Mucosa of stomach (tissue), 1 donor: ENCODE measurements around the gene NCKAP5L.

ENCODE experiments used
- H3K27me3 ChIP-seq: one replicate; pipeline ENCODE4 v1.7.0; 2013; ENCODE audit warnings: mild to moderate bottlenecking, low read length; ENCODE audit not compliant: control insufficient read depth, insufficient read depth
- H3K36me3 ChIP-seq: one replicate; pipeline ENCODE4 v1.7.0; 2013; ENCODE audit warnings: low read length; ENCODE audit not compliant: control insufficient read depth, insufficient read depth
- H3K4me1 ChIP-seq: one replicate; pipeline ENCODE4 v1.7.0; 2013; ENCODE audit warnings: mild to moderate bottlenecking, low read length; ENCODE audit not compliant: control insufficient read depth, insufficient read depth
- H3K4me3 ChIP-seq: one replicate; pipeline ENCODE4 v1.7.0; 2013; ENCODE audit warnings: low read length
- H3K9ac ChIP-seq: one replicate; pipeline ENCODE4 v1.7.0; 2013; ENCODE audit warnings: mild to moderate bottlenecking, low read length, moderate library complexity
- H3K9me3 ChIP-seq: one replicate; pipeline ENCODE4 v1.7.0; 2013; ENCODE audit warnings: mild to moderate bottlenecking, low read length, moderate library complexity; ENCODE audit not compliant: control insufficient read depth
- donor health status: Pancreatic carcinoma.

Gene NCKAP5L

DNA sequence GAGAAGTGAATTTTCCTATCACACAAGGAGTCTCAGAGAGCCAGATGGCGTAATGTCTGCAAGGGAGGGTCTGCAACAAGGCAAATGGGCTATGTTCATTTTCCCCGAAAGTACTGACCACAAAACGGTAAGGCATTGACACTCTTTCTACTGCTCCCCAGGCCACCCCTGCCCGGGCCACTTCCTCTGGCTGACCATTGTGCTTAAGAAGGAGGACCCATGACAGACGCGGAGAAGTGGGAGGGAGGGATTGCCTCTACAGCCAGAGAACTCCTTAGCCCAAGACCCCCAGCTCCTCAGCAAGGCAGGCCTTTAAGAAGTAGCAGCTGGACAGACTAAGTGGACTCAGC, 1.2 kb downstream of the NCKAP5L start:
- Histone ChIP-seq H3K9ac (peak overlapping the region; percentile 68), H3K9me3 (no peaks in the 10 kb centered on the region), H3K27me3 (no peaks in the 10 kb centered on the region)

GRCh38 chr12:49825971-49826421, 2.2 kb downstream of the NCKAP5L start:
- Histone ChIP-seq H3K4me1 (peaks cover 11% of the 10 kb centered on the region), H3K36me3 (no peaks in the 10 kb centered on the region), H3K9me3 (no peaks in the 10 kb centered on the region), H3K4me3 (no peak overlapping the region), H3K27me3 (no peaks in the 10 kb centered on the region), H3K9ac (no peak overlapping the region)

More for the DNA sequence above, 1.2 kb downstream of the NCKAP5L start:
- Histone ChIP-seq H3K36me3 (no peaks in the 10 kb centered on the region), H3K4me3 (no peak overlapping the region), H3K4me1 (peaks cover 11% of the 10 kb centered on the region)

GRCh38 chr12:49825360-49825970, 2.7 kb downstream of the NCKAP5L start:
- Histone ChIP-seq H3K27me3 (no peaks in the 10 kb centered on the region), H3K9ac (no peak overlapping the region), H3K4me3 (no peak overlapping the region), H3K9me3 (no peaks in the 10 kb centered on the region), H3K4me1 (peaks cover 11% of the 10 kb centered on the region), H3K36me3 (no peaks in the 10 kb centered on the region)

GRCh38 chr12:49824895-49825294, 3.3 kb downstream of the NCKAP5L start:
- Histone ChIP-seq H3K4me3 (no peak overlapping the region), H3K36me3 (no peaks in the 10 kb centered on the region), H3K27me3 (no peaks in the 10 kb centered on the region), H3K4me1 (peaks cover 11% of the 10 kb centered on the region), H3K9me3 (no peaks in the 10 kb centered on the region), H3K9ac (no peak overlapping the region)

DNA sequence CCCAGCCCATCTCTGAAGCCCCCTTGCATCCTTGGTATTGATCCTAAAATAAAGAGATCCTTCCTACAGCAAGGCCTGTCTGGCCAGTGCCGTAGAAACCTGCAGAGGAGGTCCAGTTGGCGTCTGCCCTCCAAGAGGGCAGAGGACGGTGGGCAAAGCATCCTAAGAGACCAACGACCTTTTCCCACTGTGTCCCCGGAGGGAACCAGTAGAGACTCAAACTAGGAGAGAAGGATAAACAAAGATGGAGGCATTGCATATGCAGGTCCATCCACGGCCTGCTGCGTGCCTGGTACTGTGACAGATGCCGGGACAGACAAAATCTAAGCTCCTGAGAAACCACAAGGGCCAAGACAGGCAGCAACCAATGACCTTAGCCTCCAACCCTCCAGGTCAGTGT, 3.8 kb downstream of the NCKAP5L start:
- no peaks in the 10 kb centered on the region for H3K36me3 ChIP-seq
- peaks cover 11% of the 10 kb centered on the region for H3K4me1 ChIP-seq
- no peaks in the 10 kb centered on the region for H3K9me3 ChIP-seq
- no peak overlapping the region for H3K9ac ChIP-seq
- no peaks in the 10 kb centered on the region for H3K27me3 ChIP-seq
- H3K4me3 ChIP-seq, result no peak overlapping the region

DNA sequence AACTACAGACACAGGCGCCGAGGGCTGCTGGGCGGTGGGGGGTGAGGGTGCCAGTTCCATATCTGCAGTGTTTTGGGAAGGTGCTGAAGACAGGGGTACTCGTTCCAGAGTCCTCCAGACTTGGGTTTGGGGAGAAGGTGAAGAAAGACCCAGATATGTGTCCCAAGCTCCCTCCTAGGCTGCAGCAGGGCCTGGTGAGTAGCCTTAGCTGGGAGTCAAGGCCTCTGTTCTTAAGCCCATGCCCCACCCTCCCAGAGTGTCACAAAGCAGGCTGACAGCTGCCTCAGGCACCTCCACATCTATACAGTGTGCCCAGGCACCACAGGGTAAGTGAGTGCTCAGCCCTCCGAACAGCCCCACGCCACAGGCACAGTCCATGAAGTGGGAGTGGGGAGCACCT, 4.3 kb downstream of the NCKAP5L start:
- no peak overlapping the region for H3K4me3 ChIP-seq
- H3K9ac ChIP-seq, result no peak overlapping the region
- H3K27me3 ChIP-seq, result no peaks in the 10 kb centered on the region
- peaks cover 7% of the 10 kb centered on the region for H3K4me1 ChIP-seq
- no peaks in the 10 kb centered on the region for H3K36me3 ChIP-seq
- no peaks in the 10 kb centered on the region for H3K9me3 ChIP-seq

DNA sequence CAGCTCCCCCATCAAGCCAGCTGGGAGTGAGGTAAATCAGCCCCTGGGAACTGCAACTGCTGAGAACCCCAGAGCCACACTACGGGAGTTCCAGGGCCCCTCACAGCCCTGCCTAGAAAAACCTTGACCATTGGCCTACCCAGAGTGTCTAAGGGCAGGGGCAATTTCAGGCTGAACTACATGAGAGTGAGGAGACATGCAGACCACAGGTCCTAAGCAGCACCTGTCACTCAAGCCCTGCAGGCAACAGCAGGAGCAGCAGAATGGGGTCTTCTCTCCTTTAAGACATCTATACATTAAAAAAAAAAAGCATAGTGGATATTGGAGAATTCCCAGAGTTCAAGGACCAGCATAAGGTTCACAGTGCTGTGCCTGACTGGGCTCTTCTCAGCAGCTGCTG, 4.9 kb downstream of the NCKAP5L start:
- H3K9ac ChIP-seq, result no peak overlapping the region
- no peaks in the 10 kb centered on the region for H3K36me3 ChIP-seq
- peaks cover 5% of the 10 kb centered on the region for H3K4me1 ChIP-seq
- no peaks in the 10 kb centered on the region for H3K9me3 ChIP-seq
- H3K4me3 ChIP-seq, result no peak overlapping the region
- no peaks in the 10 kb centered on the region for H3K27me3 ChIP-seq

GRCh38 chr12:49821373-49822287, 6.6 kb downstream of the NCKAP5L start:
- no peak overlapping the region for H3K4me3 ChIP-seq
- H3K9ac ChIP-seq, result no peak overlapping the region
- peaks cover 5% of the 10 kb centered on the region for H3K4me1 ChIP-seq
- H3K27me3 ChIP-seq, result no peaks in the 10 kb centered on the region
- H3K9me3 ChIP-seq, result no peaks in the 10 kb centered on the region
- H3K36me3 ChIP-seq, result no peaks in the 10 kb centered on the region

DNA sequence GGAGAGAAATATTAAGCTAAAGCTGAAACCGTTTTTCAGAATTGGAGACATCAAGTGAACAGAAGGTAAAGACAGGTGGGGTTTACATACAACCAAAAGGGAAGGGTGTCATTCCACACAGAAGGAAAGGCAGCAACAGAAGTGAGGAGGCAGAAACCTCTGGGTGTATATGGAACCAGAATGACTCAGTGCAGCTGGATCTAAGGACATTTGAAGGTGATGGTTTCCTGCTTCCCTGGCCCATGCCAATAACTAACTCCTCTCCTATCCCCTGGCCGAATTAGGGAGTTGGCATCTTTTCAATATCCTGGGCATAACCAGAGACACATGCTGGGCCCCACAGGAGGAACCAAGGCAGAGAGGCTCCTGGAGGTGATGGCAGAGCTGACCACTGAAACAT, 8.4 kb downstream of the NCKAP5L start:
- no peaks in the 10 kb centered on the region for H3K27me3 ChIP-seq
- no peaks in the 10 kb centered on the region for H3K9me3 ChIP-seq
- H3K36me3 ChIP-seq, result no peaks in the 10 kb centered on the region
- no peaks in the 10 kb centered on the region for H3K4me1 ChIP-seq
- H3K9ac ChIP-seq, result no peak overlapping the region
- H3K4me3 ChIP-seq, result no peak overlapping the region

- H3K9ac ChIP-seq, result no peak overlapping the region
- no peaks in the 10 kb centered on the region for H3K9me3 ChIP-seq
- no peak overlapping the region for H3K4me3 ChIP-seq
- H3K36me3 ChIP-seq, result no peaks in the 10 kb centered on the region
- no peaks in the 10 kb centered on the region for H3K27me3 ChIP-seq
- H3K4me1 ChIP-seq, result no peaks in the 10 kb centered on the region
Observed at GRCh38 chr12:49818241-49818895, 9.8 kb downstream of the NCKAP5L start.

- Histone ChIP-seq H3K4me1 (peaks cover 8% of the 10 kb centered on the region), H3K36me3 (no peaks in the 10 kb centered on the region), H3K4me3 (no peak overlapping the region), H3K9ac (no peak overlapping the region), H3K9me3 (no peaks in the 10 kb centered on the region), H3K27me3 (no peaks in the 10 kb centered on the region)
Observed at GRCh38 chr12:49813131-49813530, 15.1 kb downstream of the NCKAP5L start.

DNA sequence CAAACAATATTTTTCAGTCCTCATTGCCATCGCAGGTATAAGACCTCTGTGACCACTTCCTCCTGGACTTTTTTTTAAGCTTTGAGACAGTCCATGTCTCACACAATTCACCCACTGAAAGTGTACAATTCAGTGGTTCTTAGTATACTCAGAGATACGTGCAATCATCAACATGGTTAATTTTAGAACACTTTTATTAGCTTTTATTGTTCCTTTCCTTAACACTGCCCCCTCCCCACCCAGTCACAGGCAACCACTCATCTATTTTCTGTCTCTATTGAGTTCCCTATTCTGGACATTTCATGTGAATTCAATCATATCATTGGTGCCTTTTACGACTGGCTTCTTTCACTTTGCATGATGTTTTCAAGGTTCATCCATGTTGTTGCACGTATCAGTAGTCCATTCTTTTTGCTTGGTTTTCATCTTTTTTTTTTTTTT, 16.2 kb downstream of the NCKAP5L start:
- Histone ChIP-seq H3K9ac (no peak overlapping the region), H3K36me3 (no peaks in the 10 kb centered on the region), H3K4me1 (peaks cover 8% of the 10 kb centered on the region), H3K4me3 (no peak overlapping the region), H3K27me3 (no peaks in the 10 kb centered on the region), H3K9me3 (no peaks in the 10 kb centered on the region)
